Measurements from ENCODE around the gene AREG. TPM values are rescaled to one million over a fixed set of nuclear protein-coding genes. Genes with fewer than 3 reads are reported as not detected.

AREG gene
- total and polyA plus RNA-seq, 2 of the 13 experiments (the other 11 are each of a cell fraction or from before 2014, with no cell fraction given) = 6.2 to 7.1 TPM

- no peak overlapping the region for H2AFZ ChIP-seq (ENCODE audit: low read length)
- H3K9ac ChIP-seq (ENCODE audit: insufficient read depth, low read depth, low read length) = no peak overlapping the region
- no peak for FAIRE-seq
- no peak for ATAC-seq
- H3K27ac ChIP-seq (ENCODE audit: extremely low read length, insufficient read depth, low read length) = no peak overlapping the region
- WGBS (ENCODE audit: low lambda C conversion rate) = 75% methylated on average over 7 of the region's 7 CpGs
- no peaks in the 10 kb centered on the region for H3K4me1 ChIP-seq (ENCODE audit: insufficient read depth, low read length)
- H3K4me2 ChIP-seq (ENCODE audit: low read depth, low read length) = peak overlapping the region; percentile 46
- no peaks in the 10 kb centered on the region for H3K36me3 ChIP-seq (replicated peaks in 1 of 2; ENCODE audit: control insufficient read depth in 1 of 2, insufficient read depth in 2 of 2, low read length in 2 of 2)
- CTCF ChIA-PET (ENCODE audit: low intra/inter-chr PET ratio, low total read pairs) = no interaction called here
- intact Hi-C loops (cut with micrococcal nuclease; ENCODE audit: unreplicated experiment) = no loop called here
- H3K9me3 ChIP-seq (ENCODE audit: low read length) = no peaks in the 10 kb centered on the region
- POLR2A ChIA-PET = interaction anchor here (0.8 to 1.2 kb wide), 2 partner anchors 91 to 225 kb away, joined by 3 read pairs; no protein-coding TSS in a partner anchor
- H3K79me2 ChIP-seq (ENCODE audit: insufficient read depth, low read length) = no peaks in the 10 kb centered on the region
- no peaks in the 10 kb centered on the region; a peak in 1 of 5 replicates for H3K27me3 ChIP-seq (ENCODE audit: control insufficient read depth in 1 of 2, insufficient read depth in 2 of 2, low read length in 2 of 2)
- H3K4me3 ChIP-seq (replicated peaks in 1 of 3; ENCODE audit: insufficient read depth in 1 of 3, low read depth in 2 of 3, low read length in 3 of 3) = no peak overlapping the region; a peak in 1 of 6 replicates
- TF ChIP-seq ZNF256 (CRISPR knock-in tag; conservative IDR thresholded peaks at IDR 0.05) = no peak
- TF ChIP-seq ZNF446 (CRISPR knock-in tag; IDR thresholded peaks at IDR 0.05) = no peak
- TF ChIP-seq KDM2A (CRISPR knock-in tag; IDR thresholded peaks at IDR 0.05; ENCODE audit: borderline replicate concordance, low read depth) = no peak
- TF ChIP-seq MXD3 (CRISPR knock-in tag; IDR thresholded peaks at IDR 0.05) = no peak
- TF ChIP-seq PPARG (CRISPR knock-in tag; conservative IDR thresholded peaks at IDR 0.05) = no peak
- no peak for TF ChIP-seq TEF (CRISPR knock-in tag; IDR thresholded peaks at IDR 0.05)
- no peak for TF ChIP-seq ZEB1 (IDR thresholded peaks at IDR 0.05; ENCODE audit: insufficient replicate concordance, low read depth)
- TF ChIP-seq TMF1 (CRISPR knock-in tag; IDR thresholded peaks at IDR 0.05; ENCODE audit: low read depth) = no peak
- TF ChIP-seq DMTF1 (CRISPR knock-in tag; IDR thresholded peaks at IDR 0.05) = no peak
- TF ChIP-seq ARNT (IDR thresholded peaks at IDR 0.05) = no peak
- no peak for TF ChIP-seq NFE2L1 (CRISPR knock-in tag; IDR thresholded peaks at IDR 0.05; ENCODE audit: borderline replicate concordance)
- TF ChIP-seq ZNF33B (CRISPR knock-in tag; IDR thresholded peaks at IDR 0.05) = no peak
- no peak for TF ChIP-seq ZNF121 (CRISPR knock-in tag; IDR thresholded peaks at IDR 0.05)
- TF ChIP-seq MTA3 (CRISPR knock-in tag; IDR thresholded peaks at IDR 0.05) = no peak
- TF ChIP-seq ZNF230 (CRISPR knock-in tag; IDR thresholded peaks at IDR 0.05) = no peak
- no peak for TF ChIP-seq PITX1 (CRISPR knock-in tag; IDR thresholded peaks at IDR 0.05)
- no peak for TF ChIP-seq ZNF382 (CRISPR knock-in tag; IDR thresholded peaks at IDR 0.05; ENCODE audit: borderline replicate concordance)
- no peak for TF ChIP-seq ATF7 (IDR thresholded peaks at IDR 0.05)
- no peak for TF ChIP-seq ATF7 (CRISPR knock-in tag; IDR thresholded peaks at IDR 0.05)
- TF ChIP-seq MAZ (IDR thresholded peaks at IDR 0.05; ENCODE audit: borderline replicate concordance, low read depth, low read length) = no peak
- no peak for TF ChIP-seq MAZ (CRISPR knock-in tag; IDR thresholded peaks at IDR 0.05; ENCODE audit: low read depth)
- no peak for DNase-seq (ENCODE audit: low spot score)
- in situ Hi-C loops (cut with HindIII; ENCODE audit: extremely low pct_ligation_motif_present, low pct_unique_long_range_greater_than_20kb) = no loop called here
- TSS peak; percentile 88 for BruUV-seq (replicated peaks)
- no peaks in the 10 kb centered on the region for H4K20me1 ChIP-seq (ENCODE audit: insufficient read depth, low read length)
These were observed 5.0 kb upstream of the AREG start for GRCh38 chr4:74439952-74440351.

Data from HepG2 (cell line).